ENCODE measurements around the gene MSRB3. TPM values are rescaled to one million over a fixed set of nuclear protein-coding genes. Genes with fewer than 3 reads are reported as not detected.

Gene MSRB3
- total and polyA plus RNA-seq, 2 experiments from 2014 or later: 0.95 to 1.7 TPM

- no peak for TF ChIP-seq REST (IDR thresholded peaks at IDR 0.05; ENCODE audit: unreplicated experiment)
Observed at GRCh38 chr12:65372574-65372973, 94.1 kb downstream of the MSRB3 start (continued).

GRCh38 chr12:65384240-65384639, 105.8 kb downstream of the MSRB3 start:
- Mint-ChIP-seq H3K4me3 (no peak overlapping the region), H3K27me3 (ENCODE audit: insufficient read depth, low read depth, poor library complexity) (no peaks in the 10 kb centered on the region), H3K4me1 (no peaks in the 10 kb centered on the region), H3K27ac (no peak overlapping the region), H3K9me3 (no peaks in the 10 kb centered on the region), H3K36me3 (ENCODE audit: low read depth) (no peaks in the 10 kb centered on the region)
- Histone ChIP-seq H3K36me3 (ENCODE audit: insufficient read depth) (no peaks in the 10 kb centered on the region), H3F3A (replicated peaks; ENCODE audit: low read depth) (no peaks in the 10 kb centered on the region), H3K4me1 (ENCODE audit: insufficient read depth) (no peaks in the 10 kb centered on the region), H4K20me1 (replicated peaks; ENCODE audit: insufficient read depth) (no peaks in the 10 kb centered on the region), H3K27me3 (ENCODE audit: insufficient read depth) (no peaks in the 10 kb centered on the region), H3K79me2 (replicated peaks; ENCODE audit: insufficient read depth) (no peaks in the 10 kb centered on the region), H3K27ac (ENCODE audit: low read depth) (no peak overlapping the region), H3K4me2 (no peak overlapping the region), H2AFZ (no peak overlapping the region), H3K4me3 (no peak overlapping the region), H3K9me2 (ENCODE audit: insufficient read depth) (no peaks in the 10 kb centered on the region)
- ATAC-seq: no peak
- TF ChIP-seq EZH2 (IDR thresholded peaks at IDR 0.05; ENCODE audit: low read depth, unreplicated experiment) (no peak), STAT1 (IDR thresholded peaks at IDR 0.05; ENCODE audit: unreplicated experiment) (no peak), ZNF114 (CRISPR knock-in tag; IDR thresholded peaks at IDR 0.05) (no peak), ETS1 (IDR thresholded peaks at IDR 0.05) (no peak), EZH2phosphoT487 (IDR thresholded peaks at IDR 0.05; ENCODE audit: unreplicated experiment) (no peak), ZNF331 (CRISPR knock-in tag; IDR thresholded peaks at IDR 0.05; ENCODE audit: low read depth) (no peak), JUNB (IDR thresholded peaks at IDR 0.05; ENCODE audit: unreplicated experiment) (no peak), CREB1 (CRISPR knock-in tag; IDR thresholded peaks at IDR 0.05; ENCODE audit: low read depth) (no peak), POLR2AphosphoS5 (IDR thresholded peaks at IDR 0.05; ENCODE audit: low read depth) (no peak), REST (IDR thresholded peaks at IDR 0.05; ENCODE audit: unreplicated experiment) (no peak)
- no peak for DNase-seq (ENCODE audit: low spot score)
